ENCODE measurements around the gene RPL39. TPM values are rescaled to one million over a fixed set of nuclear protein-coding genes. Genes with fewer than 3 reads are reported as not detected.

RPL39 gene
- total and polyA plus RNA-seq, 10 of the 15 experiments (the other 5 are each of a cell fraction or from before 2014, with no cell fraction given), result 1,792 to 6,541 (median 3,667) TPM

DNA sequence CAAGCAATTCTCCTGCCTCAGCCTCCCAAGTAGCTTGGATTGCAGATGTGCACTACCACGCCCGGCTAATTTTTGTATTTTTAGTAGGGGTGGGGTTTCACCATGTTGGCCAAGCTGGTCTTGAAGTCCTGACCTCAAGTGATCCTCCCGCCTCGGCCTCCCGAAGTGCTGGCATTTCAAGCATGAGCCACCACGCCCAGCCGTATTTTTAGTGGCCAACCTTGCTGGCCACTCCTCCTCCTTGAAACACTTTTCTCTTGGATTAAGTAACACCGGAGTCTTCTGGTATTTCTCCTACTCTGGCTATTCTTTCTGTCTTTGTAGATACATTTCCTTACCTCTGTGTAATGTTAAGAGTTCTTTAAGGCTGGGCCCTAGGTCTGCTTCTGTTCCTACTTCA is 11.1 kb upstream of the RPL39 start:
- Histone ChIP-seq H3K27me3 (replicated peaks in 1 of 2; ENCODE audit: control insufficient read depth in 2 of 2, insufficient read depth in 2 of 2, low read length in 1 of 2) (no peaks in the 10 kb centered on the region), H3K36me3 (ENCODE audit: control insufficient read depth in 2 of 2, insufficient read depth in 2 of 2, low read length in 1 of 2) (no peaks in the 10 kb centered on the region), H3K9me3 (replicated peaks; ENCODE audit: control insufficient read depth, insufficient read depth, low read length) (no peaks in the 10 kb centered on the region), H3K27ac (ENCODE audit: control insufficient read depth, insufficient read depth) (no peak overlapping the region), H4K20me1 (ENCODE audit: control insufficient read depth, insufficient read depth) (no peaks in the 10 kb centered on the region), H2AFZ (ENCODE audit: control insufficient read depth, low read depth, low read length) (no peak overlapping the region), H3K4me3 (no peak overlapping the region), H3K4me1 (ENCODE audit: control insufficient read depth, insufficient read depth, low read length) (no peaks in the 10 kb centered on the region), H3K9ac (ENCODE audit: control insufficient read depth, insufficient read depth, low read length) (no peak overlapping the region), H3K79me2 (ENCODE audit: control insufficient read depth, insufficient read depth, low read length) (no peaks in the 10 kb centered on the region), H3K4me2 (ENCODE audit: control insufficient read depth, insufficient read depth) (no peak overlapping the region)
- BruUV-seq (replicated peaks), result no TSS peak
- no peak for TF ChIP-seq CREM (IDR thresholded peaks at IDR 0.05; ENCODE audit: low read depth)
- TF ChIP-seq NFYB (IDR thresholded peaks at IDR 0.05; ENCODE audit: insufficient read depth, low read depth, low read length), result no peak
- TF ChIP-seq, protein P1, sequence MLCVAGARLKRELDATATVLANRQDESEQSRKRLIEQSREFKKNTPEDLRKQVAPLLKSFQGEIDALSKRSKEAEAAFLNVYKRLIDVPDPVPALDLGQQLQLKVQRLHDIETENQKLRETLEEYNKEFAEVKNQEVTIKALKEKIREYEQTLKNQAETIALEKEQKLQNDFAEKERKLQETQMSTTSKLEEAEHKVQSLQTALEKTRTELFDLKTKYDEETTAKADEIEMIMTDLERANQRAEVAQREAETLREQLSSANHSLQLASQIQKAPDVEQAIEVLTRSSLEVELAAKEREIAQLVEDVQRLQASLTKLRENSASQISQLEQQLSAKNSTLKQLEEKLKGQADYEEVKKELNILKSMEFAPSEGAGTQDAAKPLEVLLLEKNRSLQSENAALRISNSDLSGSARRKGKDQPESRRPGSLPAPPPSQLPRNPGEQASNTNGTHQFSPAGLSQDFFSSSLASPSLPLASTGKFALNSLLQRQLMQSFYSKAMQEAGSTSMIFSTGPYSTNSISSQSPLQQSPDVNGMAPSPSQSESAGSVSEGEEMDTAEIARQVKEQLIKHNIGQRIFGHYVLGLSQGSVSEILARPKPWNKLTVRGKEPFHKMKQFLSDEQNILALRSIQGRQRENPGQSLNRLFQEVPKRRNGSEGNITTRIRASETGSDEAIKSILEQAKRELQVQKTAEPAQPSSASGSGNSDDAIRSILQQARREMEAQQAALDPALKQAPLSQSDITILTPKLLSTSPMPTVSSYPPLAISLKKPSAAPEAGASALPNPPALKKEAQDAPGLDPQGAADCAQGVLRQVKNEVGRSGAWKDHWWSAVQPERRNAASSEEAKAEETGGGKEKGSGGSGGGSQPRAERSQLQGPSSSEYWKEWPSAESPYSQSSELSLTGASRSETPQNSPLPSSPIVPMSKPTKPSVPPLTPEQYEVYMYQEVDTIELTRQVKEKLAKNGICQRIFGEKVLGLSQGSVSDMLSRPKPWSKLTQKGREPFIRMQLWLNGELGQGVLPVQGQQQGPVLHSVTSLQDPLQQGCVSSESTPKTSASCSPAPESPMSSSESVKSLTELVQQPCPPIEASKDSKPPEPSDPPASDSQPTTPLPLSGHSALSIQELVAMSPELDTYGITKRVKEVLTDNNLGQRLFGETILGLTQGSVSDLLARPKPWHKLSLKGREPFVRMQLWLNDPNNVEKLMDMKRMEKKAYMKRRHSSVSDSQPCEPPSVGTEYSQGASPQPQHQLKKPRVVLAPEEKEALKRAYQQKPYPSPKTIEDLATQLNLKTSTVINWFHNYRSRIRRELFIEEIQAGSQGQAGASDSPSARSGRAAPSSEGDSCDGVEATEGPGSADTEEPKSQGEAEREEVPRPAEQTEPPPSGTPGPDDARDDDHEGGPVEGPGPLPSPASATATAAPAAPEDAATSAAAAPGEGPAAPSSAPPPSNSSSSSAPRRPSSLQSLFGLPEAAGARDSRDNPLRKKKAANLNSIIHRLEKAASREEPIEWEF (IDR thresholded peaks at IDR 0.05; ENCODE audit: insufficient replicate concordance, low read depth, low read length), result no peak
- no peak for TF ChIP-seq TCF3 (IDR thresholded peaks at IDR 0.05; ENCODE audit: borderline replicate concordance, insufficient read depth, low read depth, low read length)
- no peak for TF ChIP-seq RFX5 (IDR thresholded peaks at IDR 0.05; ENCODE audit: low read depth, low read length)
- no peak for TF ChIP-seq EED (IDR thresholded peaks at IDR 0.05; ENCODE audit: low read depth)
- TF ChIP-seq NFYA (IDR thresholded peaks at IDR 0.05; ENCODE audit: borderline replicate concordance, low read depth, low read length), result no peak
- TF ChIP-seq PAX5 (IDR thresholded peaks at IDR 0.05; ENCODE audit: borderline replicate concordance, low read depth, low read length), result no peak
- no peak for TF ChIP-seq BACH1 (IDR thresholded peaks at IDR 0.05; ENCODE audit: borderline replicate concordance)
- TF ChIP-seq, protein P2, sequence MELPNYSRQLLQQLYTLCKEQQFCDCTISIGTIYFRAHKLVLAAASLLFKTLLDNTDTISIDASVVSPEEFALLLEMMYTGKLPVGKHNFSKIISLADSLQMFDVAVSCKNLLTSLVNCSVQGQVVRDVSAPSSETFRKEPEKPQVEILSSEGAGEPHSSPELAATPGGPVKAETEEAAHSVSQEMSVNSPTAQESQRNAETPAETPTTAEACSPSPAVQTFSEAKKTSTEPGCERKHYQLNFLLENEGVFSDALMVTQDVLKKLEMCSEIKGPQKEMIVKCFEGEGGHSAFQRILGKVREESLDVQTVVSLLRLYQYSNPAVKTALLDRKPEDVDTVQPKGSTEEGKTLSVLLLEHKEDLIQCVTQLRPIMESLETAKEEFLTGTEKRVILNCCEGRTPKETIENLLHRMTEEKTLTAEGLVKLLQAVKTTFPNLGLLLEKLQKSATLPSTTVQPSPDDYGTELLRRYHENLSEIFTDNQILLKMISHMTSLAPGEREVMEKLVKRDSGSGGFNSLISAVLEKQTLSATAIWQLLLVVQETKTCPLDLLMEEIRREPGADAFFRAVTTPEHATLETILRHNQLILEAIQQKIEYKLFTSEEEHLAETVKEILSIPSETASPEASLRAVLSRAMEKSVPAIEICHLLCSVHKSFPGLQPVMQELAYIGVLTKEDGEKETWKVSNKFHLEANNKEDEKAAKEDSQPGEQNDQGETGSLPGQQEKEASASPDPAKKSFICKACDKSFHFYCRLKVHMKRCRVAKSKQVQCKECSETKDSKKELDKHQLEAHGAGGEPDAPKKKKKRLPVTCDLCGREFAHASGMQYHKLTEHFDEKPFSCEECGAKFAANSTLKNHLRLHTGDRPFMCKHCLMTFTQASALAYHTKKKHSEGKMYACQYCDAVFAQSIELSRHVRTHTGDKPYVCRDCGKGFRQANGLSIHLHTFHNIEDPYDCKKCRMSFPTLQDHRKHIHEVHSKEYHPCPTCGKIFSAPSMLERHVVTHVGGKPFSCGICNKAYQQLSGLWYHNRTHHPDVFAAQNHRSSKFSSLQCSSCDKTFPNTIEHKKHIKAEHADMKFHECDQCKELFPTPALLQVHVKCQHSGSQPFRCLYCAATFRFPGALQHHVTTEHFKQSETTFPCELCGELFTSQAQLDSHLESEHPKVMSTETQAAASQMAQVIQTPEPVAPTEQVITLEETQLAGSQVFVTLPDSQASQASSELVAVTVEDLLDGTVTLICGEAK (IDR thresholded peaks at IDR 0.05; ENCODE audit: borderline replicate concordance), result no peak
- TF ChIP-seq SMAD5 (IDR thresholded peaks at IDR 0.05; ENCODE audit: low read depth), result no peak
- WGBS (ENCODE audit: insufficient coverage, insufficient replicate concordance, low lambda C conversion rate, missing lambda C conversion rate), result 88% methylated on average over 8 of the region's 8 CpGs
- ChIA-PET CTCF (no interaction called here), RAD21 (ENCODE audit: unreplicated experiment) (no interaction called here), POLR2A (no interaction called here), SMC1A (ENCODE audit: uncharacterized antibody, unreplicated experiment) (no interaction called here)
- in situ Hi-C loops (cut with MboI), result no loop called here
- intact Hi-C loops (cut with micrococcal nuclease; ENCODE audit: unreplicated experiment), result no loop called here
- no peak for DNase-seq (ENCODE audit: low read depth, low spot score)
- ATAC-seq, result no peak
- no peak for FAIRE-seq
